ENCODE data around the gene RAE1.

DNA sequence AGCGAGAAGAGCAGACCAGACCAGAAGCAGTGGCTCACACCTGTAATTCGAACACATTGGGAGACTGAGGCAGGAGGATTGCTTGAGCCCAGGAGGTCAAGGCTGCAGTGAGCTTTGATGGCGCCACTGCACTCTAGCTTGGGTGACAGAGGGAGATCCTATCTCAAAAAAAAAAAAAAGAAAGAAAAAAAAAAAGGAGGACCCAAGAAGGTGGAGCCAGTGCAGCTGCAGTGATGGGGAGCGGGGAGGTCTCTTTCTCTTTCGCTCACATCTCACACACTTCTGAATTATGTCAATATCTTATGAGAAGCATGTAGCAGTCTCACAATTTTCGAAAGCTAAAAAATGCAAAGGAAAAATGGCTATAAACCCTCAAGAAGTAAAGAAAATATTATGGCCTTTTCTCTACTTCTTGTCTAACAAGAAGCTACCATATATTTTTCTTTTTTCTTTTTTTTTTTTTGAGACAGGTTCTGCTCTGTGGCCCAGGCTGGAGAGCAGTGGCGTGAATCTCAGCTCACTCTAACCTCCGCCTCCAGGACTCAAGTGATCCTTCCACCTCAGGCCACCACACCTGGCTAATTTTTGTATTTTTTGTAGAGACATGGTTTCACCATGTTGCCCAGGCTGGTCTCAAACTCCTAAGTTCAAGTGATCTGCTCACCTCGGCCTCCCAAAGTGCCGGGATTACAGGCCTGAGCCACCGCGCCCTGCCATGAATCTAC lies 25.3 kb upstream of the RAE1 start:
- TF ChIP-seq, protein P1, sequence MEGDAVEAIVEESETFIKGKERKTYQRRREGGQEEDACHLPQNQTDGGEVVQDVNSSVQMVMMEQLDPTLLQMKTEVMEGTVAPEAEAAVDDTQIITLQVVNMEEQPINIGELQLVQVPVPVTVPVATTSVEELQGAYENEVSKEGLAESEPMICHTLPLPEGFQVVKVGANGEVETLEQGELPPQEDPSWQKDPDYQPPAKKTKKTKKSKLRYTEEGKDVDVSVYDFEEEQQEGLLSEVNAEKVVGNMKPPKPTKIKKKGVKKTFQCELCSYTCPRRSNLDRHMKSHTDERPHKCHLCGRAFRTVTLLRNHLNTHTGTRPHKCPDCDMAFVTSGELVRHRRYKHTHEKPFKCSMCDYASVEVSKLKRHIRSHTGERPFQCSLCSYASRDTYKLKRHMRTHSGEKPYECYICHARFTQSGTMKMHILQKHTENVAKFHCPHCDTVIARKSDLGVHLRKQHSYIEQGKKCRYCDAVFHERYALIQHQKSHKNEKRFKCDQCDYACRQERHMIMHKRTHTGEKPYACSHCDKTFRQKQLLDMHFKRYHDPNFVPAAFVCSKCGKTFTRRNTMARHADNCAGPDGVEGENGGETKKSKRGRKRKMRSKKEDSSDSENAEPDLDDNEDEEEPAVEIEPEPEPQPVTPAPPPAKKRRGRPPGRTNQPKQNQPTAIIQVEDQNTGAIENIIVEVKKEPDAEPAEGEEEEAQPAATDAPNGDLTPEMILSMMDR (IDR thresholded peaks at IDR 0.05), result no peak
- no peak for TF ChIP-seq POLR2A (IDR thresholded peaks at IDR 0.05)

Measured in right lobe of liver (tissue), 4 donors.